BLaER1 treated with 17β-estradiol and CSF1 and Interleukin-3, amounts not matched to agents 10 nM and 100 nM (cell line): ENCODE measurements around the gene C5orf46.

Source experiments
- H3K27ac ChIP-seq, 11 experiments: shearing (Covaris generic); formaldehyde crosslinking; 2 replicates each; pipeline ENCODE4 v1.8.1; 2022
- H3K27me3 ChIP-seq, 11 experiments: shearing (Covaris generic); formaldehyde crosslinking; 2 replicates each; pipeline ENCODE4 v1.8.1; 2022
- H3K36me3 ChIP-seq, 11 experiments: shearing (Covaris generic); formaldehyde crosslinking; 2 replicates each; pipeline ENCODE4 v1.8.1; 2022
- H3K4me1 ChIP-seq, 10 experiments: shearing (Covaris generic); formaldehyde crosslinking; 2 replicates each; pipeline ENCODE4 v1.8.1; 2022
- H3K4me2 ChIP-seq, 11 experiments: shearing (Covaris generic); formaldehyde crosslinking; 2 replicates each; pipeline ENCODE4 v1.8.1; 2022
- H3K4me3 ChIP-seq, 10 experiments: shearing (Covaris generic); formaldehyde crosslinking; 2 replicates each; pipeline ENCODE4 v1.8.1; 2022
- H3K9ac ChIP-seq, 11 experiments: shearing (Covaris generic); formaldehyde crosslinking; 2 replicates each; pipeline ENCODE4 v1.8.1; 2022
- H3K9me3 ChIP-seq, 11 experiments: shearing (Covaris generic); formaldehyde crosslinking; replicated peaks in 1 of 11; 2 replicates each; pipeline ENCODE4 v1.8.1; 2022
- H4K20me1 ChIP-seq, 11 experiments: shearing (Covaris generic); formaldehyde crosslinking; 2 replicates each; pipeline ENCODE4 v1.8.1; 2022
- Cebpa-rat ChIP-seq, 11 experiments: shearing (Covaris generic); IDR thresholded peaks; 2 replicates each; pipeline ENCODE4 v1.8.1; 2022

Gene C5orf46

GRCh38 chr5:147902609-147903115, 3.7 kb downstream of the C5orf46 start:
- Histone ChIP-seq H3K4me2 (no peak overlapping the region), H3K9ac (no peak overlapping the region)

GRCh38 chr5:147901599-147902039, 4.7 kb downstream of the C5orf46 start:
- Histone ChIP-seq H3K4me1 (no peaks in the 10 kb centered on the region), H3K4me2 (no peak overlapping the region), H3K36me3 (no peaks in the 10 kb centered on the region), H4K20me1 (no peaks in the 10 kb centered on the region), H3K27me3 (no peaks in the 10 kb centered on the region), H3K27ac (no peak overlapping the region), H3K9ac (no peak overlapping the region), H3K4me3 (no peak overlapping the region), H3K9me3 (no peaks in the 10 kb centered on the region)
- TF ChIP-seq Cebpa-rat (IDR thresholded peaks at IDR 0.05) = no peak

More at GRCh38 chr5:147902609-147903115, 3.7 kb downstream of the C5orf46 start:
- TF ChIP-seq Cebpa-rat (IDR thresholded peaks at IDR 0.05) = no peak
- Histone ChIP-seq H3K27me3 (no peaks in the 10 kb centered on the region), H3K4me1 (no peaks in the 10 kb centered on the region), H3K9me3 (no peaks in the 10 kb centered on the region), H4K20me1 (no peaks in the 10 kb centered on the region), H3K4me3 (no peak overlapping the region), H3K27ac (no peak overlapping the region), H3K36me3 (no peaks in the 10 kb centered on the region)

- TF ChIP-seq Cebpa-rat (IDR thresholded peaks at IDR 0.05) = no peak
- H3K9ac ChIP-seq = no peak overlapping the region
- no peak overlapping the region for H3K4me3 ChIP-seq
- no peak overlapping the region for H3K27ac ChIP-seq
- H3K4me1 ChIP-seq = no peaks in the 10 kb centered on the region
- no peaks in the 10 kb centered on the region for H3K36me3 ChIP-seq
- no peak overlapping the region for H3K4me2 ChIP-seq
- no peaks in the 10 kb centered on the region for H3K9me3 ChIP-seq
- no peaks in the 10 kb centered on the region for H4K20me1 ChIP-seq
- H3K27me3 ChIP-seq = no peaks in the 10 kb centered on the region
Measured at GRCh38 chr5:147898875-147899401, 7.4 kb downstream of the C5orf46 start.

GRCh38 chr5:147895864-147896263, 10.5 kb downstream of the C5orf46 start:
- Histone ChIP-seq H4K20me1 (no peaks in the 10 kb centered on the region), H3K4me1 (no peaks in the 10 kb centered on the region), H3K27me3 (no peaks in the 10 kb centered on the region), H3K27ac (no peak overlapping the region), H3K36me3 (no peaks in the 10 kb centered on the region), H3K4me3 (no peak overlapping the region), H3K4me2 (no peak overlapping the region), H3K9ac (no peak overlapping the region), H3K9me3 (no peaks in the 10 kb centered on the region)
- TF ChIP-seq Cebpa-rat (IDR thresholded peaks at IDR 0.05) = no peak

- no peaks in the 10 kb centered on the region for H3K9me3 ChIP-seq
- no peak overlapping the region for H3K4me3 ChIP-seq
- no peaks in the 10 kb centered on the region for H3K27me3 ChIP-seq
- no peak overlapping the region for H3K27ac ChIP-seq
- H4K20me1 ChIP-seq = no peaks in the 10 kb centered on the region
- H3K4me2 ChIP-seq = no peak overlapping the region
- H3K4me1 ChIP-seq = no peaks in the 10 kb centered on the region
- no peaks in the 10 kb centered on the region for H3K36me3 ChIP-seq
- H3K9ac ChIP-seq = no peak overlapping the region
- TF ChIP-seq Cebpa-rat (IDR thresholded peaks at IDR 0.05) = no peak
Measured at GRCh38 chr5:147893820-147894219, 12.5 kb downstream of the C5orf46 start.

GRCh38 chr5:147892696-147893296, 13.5 kb downstream of the C5orf46 start:
- Histone ChIP-seq H3K4me2 (no peak overlapping the region), H3K4me1 (no peaks in the 10 kb centered on the region), H3K4me3 (no peak overlapping the region), H3K27me3 (no peaks in the 10 kb centered on the region), H3K9ac (no peak overlapping the region), H4K20me1 (no peaks in the 10 kb centered on the region), H3K36me3 (no peaks in the 10 kb centered on the region), H3K9me3 (no peaks in the 10 kb centered on the region), H3K27ac (no peak overlapping the region)
- TF ChIP-seq Cebpa-rat (IDR thresholded peaks at IDR 0.05) = no peak

GRCh38 chr5:147887930-147888329, 18.4 kb downstream of the C5orf46 start:
- no peaks in the 10 kb centered on the region for H3K36me3 ChIP-seq
- H3K27me3 ChIP-seq = no peaks in the 10 kb centered on the region
- no peaks in the 10 kb centered on the region for H4K20me1 ChIP-seq
- H3K4me3 ChIP-seq = no peak overlapping the region
- no peak for TF ChIP-seq Cebpa-rat (IDR thresholded peaks at IDR 0.05)
- H3K9ac ChIP-seq = no peak overlapping the region
- no peaks in the 10 kb centered on the region for H3K9me3 ChIP-seq
- H3K4me1 ChIP-seq = no peaks in the 10 kb centered on the region
- H3K27ac ChIP-seq = no peak overlapping the region
- no peak overlapping the region for H3K4me2 ChIP-seq

GRCh38 chr5:147887026-147887627, 19.2 kb downstream of the C5orf46 start:
- no peak overlapping the region for H3K4me2 ChIP-seq

GRCh38 chr5:147882586-147883313, 23.6 kb downstream of the C5orf46 start:
- H3K4me1 ChIP-seq = no peaks in the 10 kb centered on the region
- no peak overlapping the region for H3K4me2 ChIP-seq
- TF ChIP-seq Cebpa-rat (IDR thresholded peaks at IDR 0.05) = no peak
- no peaks in the 10 kb centered on the region for H3K27me3 ChIP-seq
- H3K9me3 ChIP-seq = no peaks in the 10 kb centered on the region
- H3K36me3 ChIP-seq = no peaks in the 10 kb centered on the region
- H3K27ac ChIP-seq = no peak overlapping the region
- H3K4me3 ChIP-seq = no peak overlapping the region
- H3K9ac ChIP-seq = no peak overlapping the region
- no peaks in the 10 kb centered on the region for H4K20me1 ChIP-seq

More at GRCh38 chr5:147887026-147887627, 19.2 kb downstream of the C5orf46 start:
- no peaks in the 10 kb centered on the region for H3K36me3 ChIP-seq
- H3K4me1 ChIP-seq = no peaks in the 10 kb centered on the region
- no peaks in the 10 kb centered on the region for H4K20me1 ChIP-seq
- H3K4me3 ChIP-seq = no peak overlapping the region
- H3K9me3 ChIP-seq = no peaks in the 10 kb centered on the region
- TF ChIP-seq Cebpa-rat (IDR thresholded peaks at IDR 0.05) = no peak
- H3K27ac ChIP-seq = no peak overlapping the region
- no peak overlapping the region for H3K9ac ChIP-seq
- H3K27me3 ChIP-seq = no peaks in the 10 kb centered on the region
